LNCAP (cell line): ENCODE data around the gene GTF2B.

Experiments used
- TF ChIP-seq, protein P1 (sequence below): fragments of 450-650 bp; IDR thresholded peaks from 2 replicates; pipeline ENCODE4 v1.5.1; 2017; ENCODE audit warnings: mild to moderate bottlenecking

GTF2B gene

DNA sequence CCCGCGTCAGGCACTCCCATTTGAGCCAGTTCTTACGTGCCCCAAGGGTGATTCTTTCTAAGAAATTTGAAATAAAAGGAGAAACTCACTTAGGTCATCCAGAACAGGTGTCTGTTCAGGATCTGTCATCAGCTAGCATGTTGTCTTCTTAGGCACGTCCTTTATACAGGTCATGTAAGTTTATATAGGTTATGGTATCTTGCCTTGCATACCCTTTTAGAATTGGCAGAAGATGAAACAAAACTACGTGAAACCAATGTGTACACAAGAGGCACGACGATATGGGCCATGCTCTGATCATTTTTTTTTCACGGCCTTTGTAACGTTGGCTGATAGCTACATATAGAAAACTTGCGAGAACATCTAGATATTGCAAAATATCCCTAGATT, 579 bp upstream of the GTF2B start:
- TF ChIP-seq, protein P1, sequence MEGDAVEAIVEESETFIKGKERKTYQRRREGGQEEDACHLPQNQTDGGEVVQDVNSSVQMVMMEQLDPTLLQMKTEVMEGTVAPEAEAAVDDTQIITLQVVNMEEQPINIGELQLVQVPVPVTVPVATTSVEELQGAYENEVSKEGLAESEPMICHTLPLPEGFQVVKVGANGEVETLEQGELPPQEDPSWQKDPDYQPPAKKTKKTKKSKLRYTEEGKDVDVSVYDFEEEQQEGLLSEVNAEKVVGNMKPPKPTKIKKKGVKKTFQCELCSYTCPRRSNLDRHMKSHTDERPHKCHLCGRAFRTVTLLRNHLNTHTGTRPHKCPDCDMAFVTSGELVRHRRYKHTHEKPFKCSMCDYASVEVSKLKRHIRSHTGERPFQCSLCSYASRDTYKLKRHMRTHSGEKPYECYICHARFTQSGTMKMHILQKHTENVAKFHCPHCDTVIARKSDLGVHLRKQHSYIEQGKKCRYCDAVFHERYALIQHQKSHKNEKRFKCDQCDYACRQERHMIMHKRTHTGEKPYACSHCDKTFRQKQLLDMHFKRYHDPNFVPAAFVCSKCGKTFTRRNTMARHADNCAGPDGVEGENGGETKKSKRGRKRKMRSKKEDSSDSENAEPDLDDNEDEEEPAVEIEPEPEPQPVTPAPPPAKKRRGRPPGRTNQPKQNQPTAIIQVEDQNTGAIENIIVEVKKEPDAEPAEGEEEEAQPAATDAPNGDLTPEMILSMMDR = no peak

DNA sequence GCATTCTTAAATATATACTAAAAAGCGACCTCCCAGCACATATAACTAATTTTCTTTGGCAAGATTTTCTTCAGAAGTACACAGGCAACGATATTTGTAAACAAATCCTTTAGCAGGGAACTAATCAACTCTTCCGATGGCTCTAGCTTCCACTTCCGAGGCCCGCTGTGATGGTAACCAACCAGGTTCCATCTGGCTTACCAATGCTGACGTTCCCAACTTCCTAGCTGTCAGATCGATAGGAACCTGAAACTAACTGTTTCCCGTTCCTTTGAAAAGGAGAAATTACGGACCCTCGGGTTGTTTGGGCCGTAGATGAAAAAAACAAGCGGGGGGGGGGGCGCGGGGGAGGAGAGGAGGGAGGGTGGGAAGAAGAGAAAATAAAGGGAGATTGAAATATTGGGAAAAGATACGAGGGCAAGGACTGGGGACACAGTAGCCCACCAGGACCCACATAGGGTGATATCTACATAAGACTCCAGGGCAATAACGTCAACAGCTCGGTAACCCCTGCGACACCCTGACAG, 513 bp downstream of the GTF2B start:
- TF ChIP-seq, protein P1 = no peak

DNA sequence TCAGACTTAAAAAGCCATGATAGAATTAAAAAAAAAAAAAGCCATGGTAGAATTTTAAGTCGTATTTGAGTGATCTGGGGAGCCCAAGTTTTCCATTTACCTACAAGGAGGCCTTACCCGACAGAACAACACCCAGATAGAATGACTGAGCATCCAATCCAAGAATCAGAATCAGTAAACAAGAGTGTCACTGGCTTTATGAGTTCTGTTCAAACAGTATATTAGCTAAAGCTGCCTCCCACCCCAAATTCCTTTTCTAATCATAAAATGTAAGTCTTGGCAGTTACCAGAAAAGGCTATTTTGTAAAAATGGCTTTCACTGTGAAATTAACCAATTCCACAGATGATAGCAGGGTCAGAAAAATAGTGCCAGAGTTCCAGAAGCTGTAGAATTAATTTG, 1.2 kb downstream of the GTF2B start:
- TF ChIP-seq, protein P1 = no peak

DNA sequence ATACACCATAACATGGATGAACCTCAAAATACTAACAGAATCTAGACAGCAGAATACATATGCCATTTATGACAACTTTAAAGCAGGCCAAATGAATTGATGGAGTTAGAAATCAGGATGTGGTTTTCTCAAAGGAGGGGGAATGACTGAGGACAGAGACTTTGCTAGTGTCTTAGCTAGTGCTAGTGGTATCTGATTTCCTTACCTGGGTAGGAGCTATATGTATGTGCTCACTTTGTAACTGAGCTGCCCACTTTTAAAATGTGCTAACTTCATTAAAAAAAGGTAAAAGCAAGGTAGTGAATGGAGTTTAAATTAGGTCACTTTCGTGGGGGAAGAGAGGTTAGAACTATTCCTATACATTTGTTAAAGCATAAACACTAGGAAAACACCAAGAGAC, 2.6 kb downstream of the GTF2B start:
- TF ChIP-seq, protein P1 = no peak

DNA sequence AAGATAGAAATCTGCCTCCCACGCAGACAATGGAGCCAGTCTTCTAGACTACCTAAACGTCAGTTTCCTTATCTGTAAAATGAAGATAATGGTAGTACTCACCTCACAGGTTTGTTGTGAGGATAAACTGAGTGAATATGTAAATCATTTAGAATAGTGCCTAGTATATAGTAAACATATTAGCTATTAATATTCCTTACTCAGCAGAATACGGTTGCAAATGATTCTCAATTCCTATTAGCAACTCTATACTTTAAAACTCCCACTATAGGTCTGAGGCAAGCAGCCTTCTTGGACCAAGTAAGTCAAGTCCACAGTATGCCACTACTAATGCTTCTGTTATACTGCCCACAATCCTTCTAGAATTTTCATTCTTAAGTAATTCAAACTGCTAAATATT, 5.4 kb downstream of the GTF2B start:
- TF ChIP-seq, protein P1 = no peak

DNA sequence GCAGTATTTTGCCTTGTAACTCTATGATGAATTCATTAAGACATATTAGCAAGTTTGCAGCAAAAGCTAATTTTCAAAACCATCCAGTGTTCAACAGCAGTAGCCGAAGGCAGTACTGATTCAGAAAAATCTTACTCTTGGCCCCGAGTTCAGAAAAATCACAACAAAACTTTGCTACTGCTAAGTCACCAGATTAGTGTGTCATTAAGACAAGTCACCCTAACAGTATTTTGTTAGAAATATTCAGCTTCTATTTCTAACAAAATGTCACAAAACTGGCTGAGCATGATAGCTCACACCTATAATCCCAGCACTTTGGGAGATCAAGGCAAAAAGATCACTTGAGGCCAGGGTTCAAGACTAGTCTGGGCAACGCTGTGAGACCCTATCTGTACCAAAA, 8.2 kb downstream of the GTF2B start:
- TF ChIP-seq, protein P1 = no peak

DNA sequence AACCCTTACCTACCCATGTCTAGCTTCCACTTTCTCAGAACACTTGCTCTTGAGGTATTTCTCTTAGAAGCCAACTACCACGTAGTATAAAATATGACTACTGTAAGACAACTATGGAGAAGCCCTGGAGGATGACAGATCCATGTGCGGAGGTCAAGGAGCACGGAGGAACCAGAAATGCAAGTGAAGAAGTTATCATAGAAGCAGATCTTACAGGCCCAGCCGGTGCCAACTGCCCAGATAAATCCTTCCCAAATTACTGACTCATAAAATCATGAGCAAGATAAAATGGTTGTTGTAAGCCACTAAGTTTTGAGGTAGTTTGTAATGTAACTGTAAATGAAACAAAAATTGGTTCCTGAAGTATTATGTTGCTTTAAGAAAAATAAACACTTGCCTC, 12.6 kb downstream of the GTF2B start:
- TF ChIP-seq, protein P1 = no peak

DNA sequence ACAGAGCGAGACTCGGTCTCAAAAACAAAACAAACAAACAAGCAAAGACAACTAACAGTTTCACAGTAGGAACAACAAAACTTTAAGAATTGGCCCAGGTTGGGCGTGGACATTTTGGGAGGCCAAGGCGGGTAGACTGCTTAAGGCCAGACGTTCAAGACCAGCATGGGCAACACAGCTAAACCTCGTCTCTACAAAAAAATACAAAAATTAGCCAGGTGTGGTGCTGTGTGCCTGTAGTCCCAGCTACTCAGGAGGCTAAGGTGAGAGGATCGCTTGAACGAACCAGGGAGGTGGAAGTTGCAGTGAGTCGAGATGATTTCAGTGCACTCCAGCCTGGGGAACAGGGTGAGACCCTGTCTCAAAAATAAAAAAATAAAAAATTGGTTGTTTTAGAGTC, 13.5 kb downstream of the GTF2B start:
- TF ChIP-seq, protein P1 = no peak
